HCT116 (cell line): Measurements from ENCODE around the gene RNF130. TPM values are rescaled to one million over a fixed set of nuclear protein-coding genes. Genes with fewer than 3 reads are reported as not detected.

Experiments used
- ATAC-seq: fragments of 200-7000 bp; cut with Tn5 transposase; 2 replicates; pipeline ENCODE4 v1.9.1; 2020; ENCODE audit warnings: mild to moderate bottlenecking, moderate library complexity
- BruUV-seq: library from RNA; stranded (reverse); fragments of 400-500 nt; replicated peaks from 2 replicates; lab custom pipeline; 2021; lab: Mats Ljungman, UMichigan
- CTCF ChIA-PET: fragments of 300-600 bp; sonication (Branson Sonifier 250); formaldehyde crosslinking; loops from one replicate; lab custom pipeline; 2021; ENCODE audit warnings: antibody characterized with exemption; lab: Charles Lee
- POLR2A ChIA-PET: fragments of 300-600, 350-600 bp; sonication (Branson Sonifier 250); formaldehyde crosslinking; loops from one replicate; lab custom pipeline; 2021; ENCODE audit warnings: antibody characterized with exemption; lab: Charles Lee
- RAD21 ChIA-PET, 2 experiments: fragments of 300-600 bp; sonication (Branson Sonifier 250); formaldehyde crosslinking; loops; one replicate each; lab custom pipeline; 2023; ENCODE audit warnings: low total read pairs in 2 of 2; ENCODE audit not compliant: uncharacterized antibody in 2 of 2, unreplicated experiment in 2 of 2, low non-redundant PET in 1 of 2; lab: Charles Lee
- DNase-seq: peaks from one replicate; pipeline ENCODE4 v3.0.0-alpha.2; 2010; ENCODE audit warnings: low read depth, low spot score
- H2AFZ ChIP-seq: fragments of 200-600 bp; shearing (Covaris generic), sonication (generic); 2 replicates; pipeline ENCODE4 v1.6.1; 2017; ENCODE audit warnings: low read depth, mixed run types, mixed read lengths, antibody characterized with exemption, low read length; ENCODE audit not compliant: poor library complexity, severe bottlenecking
- H3K27ac ChIP-seq: 2 replicates; pipeline ENCODE4 v1.5.1; 2012; ENCODE audit warnings: low read depth, low read length
- H3K27me3 ChIP-seq: fragments of 200-600 bp; sonication (generic); 2 replicates; pipeline ENCODE4 v1.6.1; 2016; ENCODE audit warnings: mixed run types, low read length, mixed read lengths; ENCODE audit not compliant: insufficient read depth
- H3K36me3 ChIP-seq, 2 experiments: fragments of 200-500 bp in 1 of 2; fragments of 200-600 bp in 1 of 2; sonication (Bioruptor generic) in 1 of 2; sonication (generic) in 1 of 2; 2 replicates each; pipeline versions ENCODE4 v1.5.1 to v1.6.1; 2014 to 2016; ENCODE audit warnings: low read length in 2 of 2, inconsistent platforms in 1 of 2, mixed read lengths in 1 of 2, mixed run types in 1 of 2; ENCODE audit not compliant: insufficient read depth in 2 of 2, control insufficient read depth in 1 of 2
- H3K4me1 ChIP-seq, 2 experiments: fragments of 200-600 bp in 1 of 2; sonication (generic) in 1 of 2; 2 replicates each; pipeline versions ENCODE4 v1.5.1 to v1.6.1; 2012 to 2017; ENCODE audit warnings: low read length in 2 of 2, inconsistent platforms in 1 of 2, mild to moderate bottlenecking in 1 of 2, mixed read lengths in 1 of 2, mixed run types in 1 of 2, moderate library complexity in 1 of 2; ENCODE audit not compliant: insufficient read depth in 2 of 2, control insufficient read depth in 1 of 2
- H3K4me2 ChIP-seq: fragments of 200-600 bp; sonication (generic); 2 replicates; pipeline ENCODE4 v1.6.1; 2017; ENCODE audit warnings: mixed run types, low read length, mixed read lengths
- H3K4me3 ChIP-seq, 2 experiments: fragments of 200-600 bp in 1 of 2; sonication (generic) in 1 of 2; replicated peaks in 1 of 2; 2 replicates each; pipeline ENCODE4 v1.5.1; 2011 to 2016; ENCODE audit warnings: low read length in 2 of 2, control low read depth in 1 of 2, low read depth in 1 of 2, mild to moderate bottlenecking in 1 of 2, mixed read lengths in 1 of 2, mixed run types in 1 of 2
- H3K79me2 ChIP-seq: fragments of 200-600 bp; sonication (generic); 2 replicates; pipeline ENCODE4 v1.6.1; 2017; ENCODE audit warnings: mild to moderate bottlenecking, mixed run types, low read length, moderate library complexity, mixed read lengths; ENCODE audit not compliant: insufficient read depth
- H3K9ac ChIP-seq: fragments of 200-600 bp; sonication (generic); 2 replicates; pipeline ENCODE4 v1.6.1; 2016; ENCODE audit warnings: low read length, mixed read lengths
- H3K9me2 ChIP-seq: fragments of 200-600 bp; sonication (generic), shearing (Covaris generic); 2 replicates; pipeline ENCODE4 v1.6.1; 2017; ENCODE audit warnings: mixed run types, mild to moderate bottlenecking, moderate library complexity; ENCODE audit not compliant: insufficient read depth
- H3K9me3 ChIP-seq, 2 experiments: fragments of 200-500 bp in 1 of 2; fragments of 200-600 bp in 1 of 2; sonication (Bioruptor generic) in 1 of 2; sonication (generic) in 1 of 2; 2 replicates each; pipeline ENCODE4 v1.6.1; 2014 to 2017; ENCODE audit warnings: low read length in 2 of 2, mixed read lengths in 2 of 2, inconsistent platforms in 1 of 2, low read depth in 1 of 2, mild to moderate bottlenecking in 1 of 2, mixed run types in 1 of 2, moderate library complexity in 1 of 2; ENCODE audit not compliant: control insufficient read depth in 1 of 2, insufficient read depth in 1 of 2
- H4K20me1 ChIP-seq: fragments of 200-600 bp; sonication (generic), shearing (Covaris generic); 2 replicates; pipeline ENCODE4 v1.6.1; 2017; ENCODE audit warnings: mixed run types, mild to moderate bottlenecking, moderate library complexity; ENCODE audit not compliant: insufficient read depth
- CBX3 ChIP-seq: IDR thresholded peaks from 2 replicates; pipeline ENCODE4 v1.6.1; 2012; ENCODE audit warnings: low read depth
- CEBPB ChIP-seq: IDR thresholded peaks from 2 replicates; pipeline ENCODE4 v1.6.1; 2012; ENCODE audit warnings: low read depth
- EGR1 ChIP-seq: IDR thresholded peaks from 2 replicates; pipeline ENCODE4 v1.6.1; 2012; ENCODE audit warnings: low read depth
- ELF1 ChIP-seq: IDR thresholded peaks from 2 replicates; pipeline ENCODE4 v1.6.1; 2012; ENCODE audit warnings: low read depth, borderline replicate concordance
- EZH2phosphoT487 ChIP-seq: fragments of 200-600 bp; IDR thresholded peaks from 2 replicates; pipeline ENCODE4 v1.6.1; 2018; ENCODE audit warnings: antibody characterized with exemption, borderline replicate concordance
- FOSL1 ChIP-seq: IDR thresholded peaks from 2 replicates; pipeline ENCODE4 v1.6.1; 2012; ENCODE audit warnings: low read depth
- POLR2A ChIP-seq: IDR thresholded peaks from 2 replicates; pipeline ENCODE4 v1.7.0; 2011; ENCODE audit warnings: borderline replicate concordance; ENCODE audit not compliant: insufficient read depth, insufficient read length; ENCODE audit errors: extremely low read depth
- POLR2AphosphoS5 ChIP-seq: IDR thresholded peaks from 2 replicates; pipeline ENCODE4 v1.6.1; 2011; ENCODE audit warnings: mild to moderate bottlenecking, low read depth, low read length, moderate library complexity
- SP1 ChIP-seq: IDR thresholded peaks from 2 replicates; pipeline ENCODE4 v1.6.1; 2012; ENCODE audit warnings: low read depth
- SRF ChIP-seq: IDR thresholded peaks from 2 replicates; pipeline ENCODE4 v1.6.1; 2012; ENCODE audit warnings: low read depth
- TCF7L2 ChIP-seq: IDR thresholded peaks from 2 replicates; pipeline ENCODE4 v1.7.0; 2011; ENCODE audit warnings: borderline replicate concordance, inconsistent platforms; ENCODE audit not compliant: insufficient read depth, insufficient read length; ENCODE audit errors: extremely low read depth
- YY1 ChIP-seq: IDR thresholded peaks from 2 replicates; pipeline ENCODE4 v1.6.1; 2011; ENCODE audit warnings: low read length, low read depth, moderate library complexity, mild to moderate bottlenecking; ENCODE audit not compliant: insufficient replicate concordance; ENCODE audit errors: extremely low read depth
- ZFX ChIP-seq: fragments of 450-650 bp; IDR thresholded peaks from 2 replicates; pipeline ENCODE4 v1.6.1; 2017
- ZNF274 ChIP-seq: fragments of 200-500 bp; sonication (Bioruptor generic); IDR thresholded peaks from 2 replicates; pipeline ENCODE4 v1.6.1; 2014; ENCODE audit warnings: mild to moderate bottlenecking, low read depth, low read length, inconsistent platforms
- intact Hi-C: fragments of 100-400 bp; cut with micrococcal nuclease; formaldehyde crosslinking; loops from 2 replicates; pipeline ENCODE4 v1.10.0; 2022
- total RNA-seq: library from RNA; stranded (reverse); gene quantifications from one replicate; pipeline ENCODE4 v1.2.1, GENCODE V29; 2021; ENCODE audit not compliant: unreplicated experiment
- TF ChIP-seq, protein P1 (sequence below), 3 experiments: fragments of 200-600 bp in 1 of 3; sonication (generic) in 1 of 3; IDR thresholded peaks in 2 of 3; conservative IDR thresholded peaks in 1 of 3; 2 replicates each; pipeline ENCODE4 v1.5.1; 2012 to 2017; ENCODE audit warnings: low read depth in 2 of 3, low read length in 2 of 3, antibody characterized with exemption in 1 of 3, borderline replicate concordance in 1 of 3, control low read depth in 1 of 3, mild to moderate bottlenecking in 1 of 3, mixed read lengths in 1 of 3, mixed run types in 1 of 3, moderate library complexity in 1 of 3; ENCODE audit not compliant: insufficient read depth in 1 of 3
- TF ChIP-seq, protein P2 (sequence below): IDR thresholded peaks from 2 replicates; pipeline ENCODE4 v1.6.1; 2012
- TF ChIP-seq, protein P3 (sequence below): IDR thresholded peaks from 2 replicates; pipeline ENCODE4 v1.6.1; 2012; ENCODE audit warnings: low read depth

Gene RNF130
- total RNA-seq, 1 experiment from 2014 or later, result 34.9 TPM

DNA sequence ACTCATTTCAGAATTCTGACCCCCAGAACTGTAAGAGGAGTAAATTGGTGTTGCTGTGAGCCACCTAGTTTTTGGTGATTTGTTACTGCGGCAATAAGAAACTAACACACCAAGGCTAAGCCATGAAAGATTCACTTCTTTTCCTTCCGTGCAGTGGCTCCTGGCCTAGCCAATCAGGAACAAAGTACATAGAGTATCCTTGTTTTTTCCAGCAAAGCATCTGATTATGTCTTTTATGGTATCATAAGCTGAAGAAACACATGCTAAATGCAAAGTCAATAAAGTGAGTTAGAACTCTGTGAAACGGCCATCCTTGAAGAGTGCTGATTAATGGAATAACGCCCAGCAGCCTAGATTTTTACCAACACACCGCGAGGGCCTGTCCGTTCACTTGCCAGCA, 11.4 kb downstream of the RNF130 start:
- intact Hi-C loops, result no loop called here
- no peaks in the 10 kb centered on the region for H3K9me3 ChIP-seq
- H3K27ac ChIP-seq, result no peak overlapping the region
- no peak overlapping the region for H2AFZ ChIP-seq
- DNase-seq (no peak), ATAC-seq (no peak)
- BruUV-seq, result no TSS peak
- H3K9me2 ChIP-seq, result no peaks in the 10 kb centered on the region
- H4K20me1 ChIP-seq, result no peaks in the 10 kb centered on the region
- ChIA-PET CTCF (no interaction called here), RAD21 (no interaction called here), POLR2A (no interaction called here)
- no peaks in the 10 kb centered on the region for H3K27me3 ChIP-seq
- H3K4me2 ChIP-seq, result no peak overlapping the region
- TF ChIP-seq POLR2A (no peak), EGR1 (no peak), ZNF274 (no peak), POLR2AphosphoS5 (no peak), YY1 (no peak), ELF1 (no peak), CEBPB (no peak), SP1 (no peak), CBX3 (no peak), ZFX (no peak), SRF (no peak), EZH2phosphoT487 (no peak), FOSL1 (no peak), TCF7L2 (no peak)
- TF ChIP-seq, protein P1, sequence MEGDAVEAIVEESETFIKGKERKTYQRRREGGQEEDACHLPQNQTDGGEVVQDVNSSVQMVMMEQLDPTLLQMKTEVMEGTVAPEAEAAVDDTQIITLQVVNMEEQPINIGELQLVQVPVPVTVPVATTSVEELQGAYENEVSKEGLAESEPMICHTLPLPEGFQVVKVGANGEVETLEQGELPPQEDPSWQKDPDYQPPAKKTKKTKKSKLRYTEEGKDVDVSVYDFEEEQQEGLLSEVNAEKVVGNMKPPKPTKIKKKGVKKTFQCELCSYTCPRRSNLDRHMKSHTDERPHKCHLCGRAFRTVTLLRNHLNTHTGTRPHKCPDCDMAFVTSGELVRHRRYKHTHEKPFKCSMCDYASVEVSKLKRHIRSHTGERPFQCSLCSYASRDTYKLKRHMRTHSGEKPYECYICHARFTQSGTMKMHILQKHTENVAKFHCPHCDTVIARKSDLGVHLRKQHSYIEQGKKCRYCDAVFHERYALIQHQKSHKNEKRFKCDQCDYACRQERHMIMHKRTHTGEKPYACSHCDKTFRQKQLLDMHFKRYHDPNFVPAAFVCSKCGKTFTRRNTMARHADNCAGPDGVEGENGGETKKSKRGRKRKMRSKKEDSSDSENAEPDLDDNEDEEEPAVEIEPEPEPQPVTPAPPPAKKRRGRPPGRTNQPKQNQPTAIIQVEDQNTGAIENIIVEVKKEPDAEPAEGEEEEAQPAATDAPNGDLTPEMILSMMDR (IDR thresholded peaks at IDR 0.05 in 2 of 3, conservative IDR thresholded peaks at IDR 0.05 in 1 of 3; ENCODE audit: borderline replicate concordance in 1 of 3, insufficient read depth in 1 of 3, low read depth in 2 of 3, low read length in 2 of 3), result no peak
- TF ChIP-seq, protein P2, sequence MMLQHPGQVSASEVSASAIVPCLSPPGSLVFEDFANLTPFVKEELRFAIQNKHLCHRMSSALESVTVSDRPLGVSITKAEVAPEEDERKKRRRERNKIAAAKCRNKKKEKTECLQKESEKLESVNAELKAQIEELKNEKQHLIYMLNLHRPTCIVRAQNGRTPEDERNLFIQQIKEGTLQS, result no peak
- TF ChIP-seq, protein P3, sequence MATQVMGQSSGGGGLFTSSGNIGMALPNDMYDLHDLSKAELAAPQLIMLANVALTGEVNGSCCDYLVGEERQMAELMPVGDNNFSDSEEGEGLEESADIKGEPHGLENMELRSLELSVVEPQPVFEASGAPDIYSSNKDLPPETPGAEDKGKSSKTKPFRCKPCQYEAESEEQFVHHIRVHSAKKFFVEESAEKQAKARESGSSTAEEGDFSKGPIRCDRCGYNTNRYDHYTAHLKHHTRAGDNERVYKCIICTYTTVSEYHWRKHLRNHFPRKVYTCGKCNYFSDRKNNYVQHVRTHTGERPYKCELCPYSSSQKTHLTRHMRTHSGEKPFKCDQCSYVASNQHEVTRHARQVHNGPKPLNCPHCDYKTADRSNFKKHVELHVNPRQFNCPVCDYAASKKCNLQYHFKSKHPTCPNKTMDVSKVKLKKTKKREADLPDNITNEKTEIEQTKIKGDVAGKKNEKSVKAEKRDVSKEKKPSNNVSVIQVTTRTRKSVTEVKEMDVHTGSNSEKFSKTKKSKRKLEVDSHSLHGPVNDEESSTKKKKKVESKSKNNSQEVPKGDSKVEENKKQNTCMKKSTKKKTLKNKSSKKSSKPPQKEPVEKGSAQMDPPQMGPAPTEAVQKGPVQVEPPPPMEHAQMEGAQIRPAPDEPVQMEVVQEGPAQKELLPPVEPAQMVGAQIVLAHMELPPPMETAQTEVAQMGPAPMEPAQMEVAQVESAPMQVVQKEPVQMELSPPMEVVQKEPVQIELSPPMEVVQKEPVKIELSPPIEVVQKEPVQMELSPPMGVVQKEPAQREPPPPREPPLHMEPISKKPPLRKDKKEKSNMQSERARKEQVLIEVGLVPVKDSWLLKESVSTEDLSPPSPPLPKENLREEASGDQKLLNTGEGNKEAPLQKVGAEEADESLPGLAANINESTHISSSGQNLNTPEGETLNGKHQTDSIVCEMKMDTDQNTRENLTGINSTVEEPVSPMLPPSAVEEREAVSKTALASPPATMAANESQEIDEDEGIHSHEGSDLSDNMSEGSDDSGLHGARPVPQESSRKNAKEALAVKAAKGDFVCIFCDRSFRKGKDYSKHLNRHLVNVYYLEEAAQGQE, result no peak
- H3K4me1 ChIP-seq, result peaks cover 0 to 10% of the 10 kb centered on the region in 2 experiments; a peak in 1 of 4 replicates
- H3K4me3 ChIP-seq, result no peak overlapping the region
- H3K79me2 ChIP-seq, result peaks cover 49% of the 10 kb centered on the region
- no peaks in the 10 kb centered on the region for H3K36me3 ChIP-seq
- H3K9ac ChIP-seq, result no peak overlapping the region
